ENCODE results near the gene NME3. TPM values are rescaled to one million over a fixed set of nuclear protein-coding genes. Genes with fewer than 3 reads are reported as not detected.
A peak's percentile ranks its signal among the peaks of the same experiment; 100 is the strongest.

Gene NME3
- total and polyA plus RNA-seq, 2 of the 13 experiments (the other 11 are each of a cell fraction or from before 2014, with no cell fraction given): 10.4 to 15.9 TPM

DNA sequence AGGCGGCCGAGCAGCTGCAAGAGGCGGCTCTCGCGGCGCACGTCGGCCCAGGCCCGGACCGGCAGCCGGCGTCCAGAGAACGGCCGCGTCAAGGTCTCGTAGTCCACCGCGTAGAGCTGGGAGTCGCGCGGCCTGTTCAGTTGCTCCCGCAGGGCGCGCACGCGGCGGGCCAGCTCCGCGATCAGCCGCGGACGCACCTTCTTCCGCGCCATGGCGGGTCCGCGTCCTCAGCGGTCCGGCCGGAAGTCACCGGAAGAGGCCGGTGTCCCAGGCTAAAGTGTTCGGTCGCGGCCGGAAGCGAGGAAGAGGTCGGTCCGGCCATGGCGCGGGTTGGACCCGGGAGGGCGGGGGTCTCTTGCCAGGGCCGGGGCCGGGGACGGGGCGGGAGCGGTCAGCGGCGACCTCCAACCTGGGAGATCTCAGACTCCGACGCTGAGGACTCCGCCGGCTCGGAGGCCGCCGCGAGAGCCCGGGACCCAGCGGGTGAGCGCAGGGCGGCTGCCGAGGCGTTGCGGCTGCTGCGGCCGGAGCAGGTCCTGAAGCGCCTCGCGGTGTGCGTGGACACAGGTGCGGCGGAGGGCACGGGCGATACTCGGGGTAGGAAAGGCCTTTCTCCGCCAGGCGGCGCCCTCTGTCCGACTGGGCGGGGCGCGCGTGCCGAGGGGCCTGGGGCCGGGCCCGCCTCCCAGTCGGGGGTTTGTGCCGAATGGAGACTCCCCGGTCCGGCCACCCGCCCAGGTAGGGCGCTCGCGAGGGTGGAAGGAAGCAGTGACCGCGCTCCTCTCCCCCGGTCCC lies 1.8 kb upstream of the NME3 start, which contains the start of gene MRPS34 (continued):
- TF ChIP-seq, protein P1, sequence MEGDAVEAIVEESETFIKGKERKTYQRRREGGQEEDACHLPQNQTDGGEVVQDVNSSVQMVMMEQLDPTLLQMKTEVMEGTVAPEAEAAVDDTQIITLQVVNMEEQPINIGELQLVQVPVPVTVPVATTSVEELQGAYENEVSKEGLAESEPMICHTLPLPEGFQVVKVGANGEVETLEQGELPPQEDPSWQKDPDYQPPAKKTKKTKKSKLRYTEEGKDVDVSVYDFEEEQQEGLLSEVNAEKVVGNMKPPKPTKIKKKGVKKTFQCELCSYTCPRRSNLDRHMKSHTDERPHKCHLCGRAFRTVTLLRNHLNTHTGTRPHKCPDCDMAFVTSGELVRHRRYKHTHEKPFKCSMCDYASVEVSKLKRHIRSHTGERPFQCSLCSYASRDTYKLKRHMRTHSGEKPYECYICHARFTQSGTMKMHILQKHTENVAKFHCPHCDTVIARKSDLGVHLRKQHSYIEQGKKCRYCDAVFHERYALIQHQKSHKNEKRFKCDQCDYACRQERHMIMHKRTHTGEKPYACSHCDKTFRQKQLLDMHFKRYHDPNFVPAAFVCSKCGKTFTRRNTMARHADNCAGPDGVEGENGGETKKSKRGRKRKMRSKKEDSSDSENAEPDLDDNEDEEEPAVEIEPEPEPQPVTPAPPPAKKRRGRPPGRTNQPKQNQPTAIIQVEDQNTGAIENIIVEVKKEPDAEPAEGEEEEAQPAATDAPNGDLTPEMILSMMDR (CRISPR knock-in tag; IDR thresholded peaks at IDR 0.05): peak; percentile 91
- TF ChIP-seq NFE2 (CRISPR knock-in tag; IDR thresholded peaks at IDR 0.05) (no peak), ZNF776 (CRISPR knock-in tag; IDR thresholded peaks at IDR 0.05) (peak; percentile 11; the same call in 1 of the 2 replicates), ETV6 (CRISPR knock-in tag; conservative IDR thresholded peaks at IDR 0.05) (no peak; the same call in 1 of the 2 replicates), PRMT3 (CRISPR knock-in tag; IDR thresholded peaks at IDR 0.05; ENCODE audit: borderline replicate concordance, low read depth) (no peak), MIXL1 (CRISPR knock-in tag; IDR thresholded peaks at IDR 0.05) (0 out of 2 replicates have a peak, but pooled peaks have one; percentile 20), RBFOX2 (IDR thresholded peaks at IDR 0.05; ENCODE audit: low read depth, low read length) (peak; percentile 96), ZZZ3 (CRISPR knock-in tag; IDR thresholded peaks at IDR 0.05; ENCODE audit: borderline replicate concordance) (peak; percentile 90; the same call in 1 of the 2 replicates), ZNF839 (CRISPR knock-in tag; IDR thresholded peaks at IDR 0.05; ENCODE audit: borderline replicate concordance) (peak; percentile 80; the same call in 1 of the 2 replicates), KDM4B (CRISPR knock-in tag; IDR thresholded peaks at IDR 0.05) (peak; percentile 79; the same call in 1 of the 2 replicates), ZNF296 (CRISPR knock-in tag; conservative IDR thresholded peaks at IDR 0.05) (no peak), ZNF724P (CRISPR knock-in tag; IDR thresholded peaks at IDR 0.05; ENCODE audit: borderline replicate concordance) (peak; percentile 69; the same call in 1 of the 2 replicates)
- TF ChIP-seq, protein P2, sequence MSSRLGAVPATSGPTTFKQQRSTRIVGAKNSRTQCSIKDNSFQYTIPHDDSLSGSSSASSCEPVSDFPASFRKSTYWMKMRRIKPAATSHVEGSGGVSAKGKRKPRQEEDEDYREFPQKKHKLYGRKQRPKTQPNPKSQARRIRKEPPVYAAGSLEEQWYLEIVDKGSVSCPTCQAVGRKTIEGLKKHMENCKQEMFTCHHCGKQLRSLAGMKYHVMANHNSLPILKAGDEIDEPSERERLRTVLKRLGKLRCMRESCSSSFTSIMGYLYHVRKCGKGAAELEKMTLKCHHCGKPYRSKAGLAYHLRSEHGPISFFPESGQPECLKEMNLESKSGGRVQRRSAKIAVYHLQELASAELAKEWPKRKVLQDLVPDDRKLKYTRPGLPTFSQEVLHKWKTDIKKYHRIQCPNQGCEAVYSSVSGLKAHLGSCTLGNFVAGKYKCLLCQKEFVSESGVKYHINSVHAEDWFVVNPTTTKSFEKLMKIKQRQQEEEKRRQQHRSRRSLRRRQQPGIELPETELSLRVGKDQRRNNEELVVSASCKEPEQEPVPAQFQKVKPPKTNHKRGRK (CRISPR knock-in tag; IDR thresholded peaks at IDR 0.05): no peak
- TF ChIP-seq, protein P3, sequence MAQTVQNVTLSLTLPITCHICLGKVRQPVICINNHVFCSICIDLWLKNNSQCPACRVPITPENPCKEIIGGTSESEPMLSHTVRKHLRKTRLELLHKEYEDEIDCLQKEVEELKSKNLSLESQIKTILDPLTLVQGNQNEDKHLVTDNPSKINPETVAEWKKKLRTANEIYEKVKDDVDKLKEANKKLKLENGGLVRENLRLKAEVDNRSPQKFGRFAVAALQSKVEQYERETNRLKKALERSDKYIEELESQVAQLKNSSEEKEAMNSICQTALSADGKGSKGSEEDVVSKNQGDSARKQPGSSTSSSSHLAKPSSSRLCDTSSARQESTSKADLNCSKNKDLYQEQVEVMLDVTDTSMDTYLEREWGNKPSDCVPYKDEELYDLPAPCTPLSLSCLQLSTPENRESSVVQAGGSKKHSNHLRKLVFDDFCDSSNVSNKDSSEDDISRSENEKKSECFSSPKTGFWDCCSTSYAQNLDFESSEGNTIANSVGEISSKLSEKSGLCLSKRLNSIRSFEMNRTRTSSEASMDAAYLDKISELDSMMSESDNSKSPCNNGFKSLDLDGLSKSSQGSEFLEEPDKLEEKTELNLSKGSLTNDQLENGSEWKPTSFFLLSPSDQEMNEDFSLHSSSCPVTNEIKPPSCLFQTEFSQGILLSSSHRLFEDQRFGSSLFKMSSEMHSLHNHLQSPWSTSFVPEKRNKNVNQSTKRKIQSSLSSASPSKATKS (CRISPR knock-in tag; IDR thresholded peaks at IDR 0.05): no peak
- TF ChIP-seq, protein P4, sequence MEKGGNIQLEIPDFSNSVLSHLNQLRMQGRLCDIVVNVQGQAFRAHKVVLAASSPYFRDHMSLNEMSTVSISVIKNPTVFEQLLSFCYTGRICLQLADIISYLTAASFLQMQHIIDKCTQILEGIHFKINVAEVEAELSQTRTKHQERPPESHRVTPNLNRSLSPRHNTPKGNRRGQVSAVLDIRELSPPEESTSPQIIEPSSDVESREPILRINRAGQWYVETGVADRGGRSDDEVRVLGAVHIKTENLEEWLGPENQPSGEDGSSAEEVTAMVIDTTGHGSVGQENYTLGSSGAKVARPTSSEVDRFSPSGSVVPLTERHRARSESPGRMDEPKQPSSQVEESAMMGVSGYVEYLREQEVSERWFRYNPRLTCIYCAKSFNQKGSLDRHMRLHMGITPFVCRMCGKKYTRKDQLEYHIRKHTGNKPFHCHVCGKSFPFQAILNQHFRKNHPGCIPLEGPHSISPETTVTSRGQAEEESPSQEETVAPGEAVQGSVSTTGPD (CRISPR knock-in tag; IDR thresholded peaks at IDR 0.05): no peak
- TF ChIP-seq, protein P5, sequence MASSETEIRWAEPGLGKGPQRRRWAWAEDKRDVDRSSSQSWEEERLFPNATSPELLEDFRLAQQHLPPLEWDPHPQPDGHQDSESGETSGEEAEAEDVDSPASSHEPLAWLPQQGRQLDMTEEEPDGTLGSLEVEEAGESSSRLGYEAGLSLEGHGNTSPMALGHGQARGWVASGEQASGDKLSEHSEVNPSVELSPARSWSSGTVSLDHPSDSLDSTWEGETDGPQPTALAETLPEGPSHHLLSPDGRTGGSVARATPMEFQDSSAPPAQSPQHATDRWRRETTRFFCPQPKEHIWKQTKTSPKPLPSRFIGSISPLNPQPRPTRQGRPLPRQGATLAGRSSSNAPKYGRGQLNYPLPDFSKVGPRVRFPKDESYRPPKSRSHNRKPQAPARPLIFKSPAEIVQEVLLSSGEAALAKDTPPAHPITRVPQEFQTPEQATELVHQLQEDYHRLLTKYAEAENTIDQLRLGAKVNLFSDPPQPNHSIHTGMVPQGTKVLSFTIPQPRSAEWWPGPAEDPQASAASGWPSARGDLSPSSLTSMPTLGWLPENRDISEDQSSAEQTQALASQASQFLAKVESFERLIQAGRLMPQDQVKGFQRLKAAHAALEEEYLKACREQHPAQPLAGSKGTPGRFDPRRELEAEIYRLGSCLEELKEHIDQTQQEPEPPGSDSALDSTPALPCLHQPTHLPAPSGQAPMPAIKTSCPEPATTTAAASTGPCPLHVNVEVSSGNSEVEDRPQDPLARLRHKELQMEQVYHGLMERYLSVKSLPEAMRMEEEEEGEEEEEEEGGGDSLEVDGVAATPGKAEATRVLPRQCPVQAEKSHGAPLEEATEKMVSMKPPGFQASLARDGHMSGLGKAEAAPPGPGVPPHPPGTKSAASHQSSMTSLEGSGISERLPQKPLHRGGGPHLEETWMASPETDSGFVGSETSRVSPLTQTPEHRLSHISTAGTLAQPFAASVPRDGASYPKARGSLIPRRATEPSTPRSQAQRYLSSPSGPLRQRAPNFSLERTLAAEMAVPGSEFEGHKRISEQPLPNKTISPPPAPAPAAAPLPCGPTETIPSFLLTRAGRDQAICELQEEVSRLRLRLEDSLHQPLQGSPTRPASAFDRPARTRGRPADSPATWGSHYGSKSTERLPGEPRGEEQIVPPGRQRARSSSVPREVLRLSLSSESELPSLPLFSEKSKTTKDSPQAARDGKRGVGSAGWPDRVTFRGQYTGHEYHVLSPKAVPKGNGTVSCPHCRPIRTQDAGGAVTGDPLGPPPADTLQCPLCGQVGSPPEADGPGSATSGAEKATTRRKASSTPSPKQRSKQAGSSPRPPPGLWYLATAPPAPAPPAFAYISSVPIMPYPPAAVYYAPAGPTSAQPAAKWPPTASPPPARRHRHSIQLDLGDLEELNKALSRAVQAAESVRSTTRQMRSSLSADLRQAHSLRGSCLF (CRISPR knock-in tag; IDR thresholded peaks at IDR 0.05; ENCODE audit: borderline replicate concordance): no peak

Data from HepG2 (cell line).